HepG2 (cell line): ENCODE measurements around the gene KRTAP5-6. TPM values are rescaled to one million over a fixed set of nuclear protein-coding genes. Genes with fewer than 3 reads are reported as not detected.
A peak's percentile ranks its signal among the peaks of the same experiment; 100 is the strongest.

ENCODE experiments used
- AHDC1 ChIP-seq: sonication (generic); formaldehyde crosslinking; IDR thresholded peaks from 2 replicates; pipeline ENCODE4 v1.5.1; 2020; ENCODE audit warnings: mild to moderate bottlenecking, missing genetic modification reagents, borderline replicate concordance
- AKAP8 ChIP-seq: sonication (generic); formaldehyde crosslinking; IDR thresholded peaks from 2 replicates; pipeline ENCODE4 v1.5.1; 2020; ENCODE audit warnings: mild to moderate bottlenecking, missing genetic modification reagents
- EP300 ChIP-seq, 3 experiments: sonication (generic) in 1 of 3; formaldehyde crosslinking in 1 of 3; IDR thresholded peaks; 2 replicates each; pipeline versions ENCODE4 v1.5.1 to v1.6.1; 2011 to 2020; ENCODE audit warnings: low read depth in 2 of 3, low read length in 2 of 3, borderline replicate concordance in 1 of 3, improper control_type of control experiment in 1 of 3, mild to moderate bottlenecking in 1 of 3, missing genetic modification reagents in 1 of 3, moderate library complexity in 1 of 3
- HNRNPL ChIP-seq: fragments of 200-400 bp; formaldehyde crosslinking; IDR thresholded peaks from 2 replicates; pipeline ENCODE4 v1.6.1; 2017; ENCODE audit warnings: mild to moderate bottlenecking, low read depth, low read length
- KMT2A ChIP-seq: sonication (generic); formaldehyde crosslinking; IDR thresholded peaks from 2 replicates; pipeline ENCODE4 v1.4.0; 2020; ENCODE audit warnings: missing genetic modification reagents
- MED1 ChIP-seq: sonication (generic); formaldehyde crosslinking; IDR thresholded peaks from 2 replicates; pipeline ENCODE4 v1.4.0; 2020; ENCODE audit warnings: missing genetic modification reagents
- POLR2AphosphoS5 ChIP-seq: IDR thresholded peaks from 2 replicates; pipeline ENCODE4 v1.6.1; 2012; ENCODE audit warnings: low read depth, low read length
- ZNF337 ChIP-seq: sonication (generic); formaldehyde crosslinking; IDR thresholded peaks from 2 replicates; pipeline ENCODE4 v1.5.1; 2020; ENCODE audit warnings: missing genetic modification reagents, low read depth, mild to moderate bottlenecking, borderline replicate concordance
- ZNF687 ChIP-seq: sonication (generic); formaldehyde crosslinking; IDR thresholded peaks from 2 replicates; pipeline ENCODE4 v1.5.1; 2020; ENCODE audit warnings: mild to moderate bottlenecking, missing genetic modification reagents, moderate library complexity
- ZNF691 ChIP-seq: sonication (generic); formaldehyde crosslinking; IDR thresholded peaks from 2 replicates; pipeline ENCODE4 v1.4.0; 2020; ENCODE audit warnings: missing genetic modification reagents, low read depth, mild to moderate bottlenecking, borderline replicate concordance
- ZSCAN30 ChIP-seq: sonication (generic); formaldehyde crosslinking; IDR thresholded peaks from 2 replicates; pipeline ENCODE4 v1.5.0; 2020; ENCODE audit warnings: mild to moderate bottlenecking, missing genetic modification reagents
- polyA plus RNA-seq, 8 experiments: library from polyadenylated mRNA; depleted of rRNA in 3 of 8; stranded (reverse) in 7 of 8; unstranded in 1 of 8; fragments of >200 nt; fragmentation: Illumina TruSeq in 4 of 8; extraction: Trizol in 4 of 8; gene quantifications; 2 replicates each; pipeline versions ENCODE4 v1.2.1 to v1.2.3, GENCODE V29; 2011 to 2016; ENCODE audit warnings: low read depth in 4 of 8, missing spikeins in 1 of 8, mixed read lengths in 1 of 8; ENCODE audit not compliant: insufficient read depth in 1 of 8
- total RNA-seq, 5 experiments: library from RNA; depleted of rRNA; stranded (reverse); fragments of >200 nt; fragmentation: Illumina TruSeq; extraction: Trizol; gene quantifications; 2 replicates each; pipeline ENCODE4 v1.2.3, GENCODE V29; 2016; ENCODE audit warnings: low read depth in 1 of 5

Gene KRTAP5-6
- total and polyA plus RNA-seq, 2 of the 13 experiments (the other 11 are each of a cell fraction or from before 2014, with no cell fraction given): not detected

- TF ChIP-seq HNRNPL: 0 out of 2 replicates have a peak, but pooled peaks have one; percentile 31
- peak; percentile 0; the same call in 1 of the 2 replicates for TF ChIP-seq MED1 (CRISPR knock-in tag)
- TF ChIP-seq AHDC1 (CRISPR knock-in tag): peak; percentile 28; the same call in 1 of the 2 replicates
- 0 out of 2 replicates have a peak, but pooled peaks have one; percentile 6 for TF ChIP-seq ZSCAN30
- TF ChIP-seq ZNF337 (CRISPR knock-in tag): no peak
- TF ChIP-seq EP300 (IDR thresholded peaks at IDR 0.05; ENCODE audit: low read depth in 2 of 2, low read length in 2 of 2): no peak
- TF ChIP-seq EP300 (CRISPR knock-in tag; IDR thresholded peaks at IDR 0.05; ENCODE audit: borderline replicate concordance): 0 out of 2 replicates have a peak, but pooled peaks have one; percentile 9
- 0 out of 2 replicates have a peak, but pooled peaks have one; percentile 7 for TF ChIP-seq KMT2A (CRISPR knock-in tag)
- TF ChIP-seq ZNF687 (CRISPR knock-in tag): peak; percentile 47
- peak; percentile 11; the same call in 1 of the 2 replicates for TF ChIP-seq AKAP8
- 0 out of 2 replicates have a peak, but pooled peaks have one; percentile 3 for TF ChIP-seq ZNF691 (CRISPR knock-in tag)
- 0 out of 2 replicates have a peak, but pooled peaks have one; percentile 12 for TF ChIP-seq POLR2AphosphoS5
- TF ChIP-seq, all 625 proteins: peak for 18
These were observed 4.2 kb upstream of the KRTAP5-6 start (continued) for GRCh38 chr11:1692708-1693326.
